GM12891 (cell line): ENCODE results near the gene COLEC12.

Experiments used
- DNase-seq: peaks from one replicate; pipeline ENCODE4 v3.0.0; 2011; ENCODE audit warnings: low spot score; ENCODE audit not compliant: insufficient read length
- FAIRE-seq: peaks from 2 replicates; lab custom pipeline; 2011; peaks lifted over from hg19 to GRCh38; lab: Jason Lieb, UNC
- PAX5 ChIP-seq: IDR thresholded peaks from 2 replicates; pipeline ENCODE4 v1.6.1; 2011; ENCODE audit warnings: low read length, moderate library complexity, mild to moderate bottlenecking; ENCODE audit not compliant: insufficient read depth, severe bottlenecking
- POLR2A ChIP-seq: IDR thresholded peaks from 2 replicates; pipeline ENCODE4 v1.6.1; 2011; ENCODE audit warnings: low read depth, low read length, control low read depth
- POLR2AphosphoS5 ChIP-seq: IDR thresholded peaks from 2 replicates; pipeline ENCODE4 v1.6.1; 2011; ENCODE audit warnings: low read depth, low read length, control low read depth
- POU2F2 ChIP-seq: IDR thresholded peaks from 2 replicates; pipeline ENCODE4 v1.6.1; 2011; ENCODE audit warnings: low read depth, mild to moderate bottlenecking, control low read depth, low read length, moderate library complexity
- SPI1 ChIP-seq: IDR thresholded peaks from 2 replicates; pipeline ENCODE4 v1.6.1; 2011; ENCODE audit warnings: low read depth, low read length, control low read depth
- TAF1 ChIP-seq: IDR thresholded peaks from 2 replicates; pipeline ENCODE4 v1.6.1; 2011; ENCODE audit warnings: low read depth, low read length, control low read depth

The COLEC12 gene

DNA sequence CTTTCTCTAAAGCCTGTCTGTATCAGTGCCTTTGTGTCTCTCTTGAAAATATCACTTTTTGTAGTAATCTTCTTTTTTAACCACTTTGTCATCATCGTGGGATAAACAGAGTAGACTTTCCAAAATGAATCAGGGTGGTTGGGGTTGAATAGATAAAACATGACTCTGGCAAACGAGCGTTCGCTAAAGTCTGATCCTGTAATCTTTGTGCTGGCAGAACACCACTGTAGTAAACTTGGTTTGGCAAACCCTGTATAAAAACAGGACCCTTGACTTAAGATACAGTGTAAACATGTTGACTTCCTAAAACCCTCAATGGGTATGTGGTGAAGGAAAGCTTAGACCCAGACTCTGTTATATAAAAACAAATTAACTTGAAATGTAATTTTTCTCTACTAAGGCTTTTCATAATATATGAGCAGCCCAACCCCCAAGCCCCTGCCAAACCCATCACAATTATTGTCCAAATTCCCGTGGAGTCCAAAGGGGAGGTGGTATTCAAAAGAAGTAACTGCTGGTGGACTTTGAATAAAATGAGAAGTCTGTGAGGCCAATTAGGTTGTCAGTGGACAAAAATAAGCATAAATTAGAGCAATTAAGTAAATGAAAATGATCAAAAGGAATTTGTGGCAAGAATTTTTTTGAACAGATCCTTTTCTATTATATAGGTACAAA is 52.2 kb downstream of the COLEC12 start:
- TF ChIP-seq POLR2AphosphoS5 (no peak), POU2F2 (no peak), POLR2A (no peak), PAX5 (no peak), TAF1 (no peak), SPI1 (no peak)
- no peak for DNase-seq
- FAIRE-seq = no peak

DNA sequence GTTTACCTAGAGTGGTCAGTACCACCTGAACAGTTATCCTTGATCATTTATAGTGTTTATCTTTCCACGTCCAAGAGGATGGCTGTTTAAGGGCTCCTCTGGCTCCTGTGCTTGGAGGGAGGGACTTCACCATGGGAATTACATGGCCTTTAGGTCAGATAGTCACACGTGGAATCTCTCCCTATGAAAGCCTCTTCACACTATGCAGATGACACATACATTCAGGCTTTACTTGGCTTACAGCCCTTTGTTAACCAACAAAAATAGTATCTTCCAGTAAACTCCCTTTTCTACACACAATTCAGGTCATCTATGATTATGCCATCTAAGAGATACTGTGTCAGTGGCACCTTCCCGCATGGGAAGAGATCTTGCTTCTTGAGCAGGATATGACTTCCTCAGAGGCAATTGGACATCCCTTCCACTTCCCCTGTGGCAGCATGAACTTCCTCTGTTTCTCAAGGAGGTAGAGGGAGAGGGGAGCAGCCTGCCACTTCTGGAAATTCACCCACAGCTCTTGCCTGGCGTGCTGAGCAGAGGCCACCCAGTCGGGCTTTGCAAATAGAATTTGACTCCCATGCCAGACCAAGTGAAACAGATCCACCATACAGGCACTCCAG is 53.5 kb downstream of the COLEC12 start:
- TF ChIP-seq POLR2A (no peak), PAX5 (no peak), TAF1 (no peak), SPI1 (no peak), POLR2AphosphoS5 (no peak), POU2F2 (no peak)
- no peak for FAIRE-seq
- no peak for DNase-seq

DNA sequence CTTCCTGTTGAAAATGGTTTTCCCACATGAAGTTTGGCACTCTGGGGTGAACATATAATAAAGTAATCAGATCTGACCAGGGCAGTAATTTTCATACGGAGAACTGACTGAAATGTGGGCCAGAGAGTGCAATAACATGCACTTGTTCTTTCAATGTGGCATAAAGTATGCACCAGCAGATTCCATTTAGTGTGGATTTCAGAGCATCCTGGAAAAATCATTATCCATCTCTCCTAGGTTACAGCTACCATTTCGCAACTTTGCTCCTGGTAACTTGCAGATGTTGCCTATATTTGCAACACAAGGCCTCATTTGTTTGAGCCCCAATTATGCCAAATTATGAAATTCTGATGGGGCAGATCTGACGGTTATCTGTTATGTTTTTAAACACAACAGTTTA is 55.4 kb downstream of the COLEC12 start:
- TF ChIP-seq PAX5 (no peak), POLR2A (no peak), TAF1 (no peak), POU2F2 (no peak), SPI1 (no peak), POLR2AphosphoS5 (no peak)
- FAIRE-seq (no peak), DNase-seq (no peak)

DNA sequence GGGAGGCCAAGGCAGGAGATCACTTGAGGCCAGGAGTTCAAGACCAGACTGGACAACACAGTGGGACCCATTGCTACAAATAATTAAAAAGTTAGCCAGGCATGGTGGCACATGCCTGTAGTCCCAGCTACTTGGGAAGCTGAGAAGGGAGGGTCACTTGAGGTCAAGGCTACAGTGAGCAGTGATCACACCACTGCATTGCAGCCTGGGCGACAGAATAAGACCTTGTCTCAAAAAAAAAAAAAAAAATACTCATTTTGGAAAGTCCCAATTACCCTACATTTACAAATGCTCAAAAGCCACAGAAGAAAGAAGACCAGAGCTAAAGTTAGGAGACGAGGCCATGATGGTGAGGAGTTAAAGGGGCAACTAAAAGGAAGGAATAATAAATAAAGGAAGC is 61.9 kb downstream of the COLEC12 start:
- no peak for FAIRE-seq
- no peak for TF ChIP-seq POLR2AphosphoS5
- TF ChIP-seq POU2F2 = no peak
- TF ChIP-seq POLR2A = no peak
- no peak for TF ChIP-seq PAX5
- TF ChIP-seq TAF1 = no peak
- no peak for TF ChIP-seq SPI1
- DNase-seq = no peak

GRCh38 chr18:435940-436339 is 64.6 kb downstream of the COLEC12 start:
- DNase-seq (no peak), FAIRE-seq (no peak)
- TF ChIP-seq POLR2AphosphoS5 (no peak), TAF1 (no peak), POU2F2 (no peak), SPI1 (no peak), POLR2A (no peak), PAX5 (no peak)

DNA sequence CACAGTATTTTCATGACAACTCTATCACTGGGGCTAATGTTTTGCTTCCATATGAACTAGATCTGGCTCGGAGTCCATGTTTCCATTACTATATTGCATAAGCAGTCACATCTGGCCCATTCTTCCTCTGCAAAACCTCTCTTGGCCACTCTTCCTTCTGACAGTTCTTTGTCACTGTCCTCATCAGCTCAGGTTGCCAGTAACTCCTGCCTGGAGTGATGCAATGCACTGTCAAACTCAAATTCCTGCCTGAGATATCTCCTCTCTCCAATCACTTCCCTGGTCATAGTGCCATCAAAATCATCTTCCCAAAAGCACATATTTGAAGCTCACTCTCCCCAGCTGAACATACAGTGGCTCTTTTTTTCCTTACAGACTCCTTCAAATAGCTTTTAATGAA is 66.1 kb downstream of the COLEC12 start:
- DNase-seq = no peak
- no peak for FAIRE-seq
- TF ChIP-seq POLR2A (no peak), POU2F2 (no peak), POLR2AphosphoS5 (no peak), PAX5 (no peak), SPI1 (no peak), TAF1 (no peak)

DNA sequence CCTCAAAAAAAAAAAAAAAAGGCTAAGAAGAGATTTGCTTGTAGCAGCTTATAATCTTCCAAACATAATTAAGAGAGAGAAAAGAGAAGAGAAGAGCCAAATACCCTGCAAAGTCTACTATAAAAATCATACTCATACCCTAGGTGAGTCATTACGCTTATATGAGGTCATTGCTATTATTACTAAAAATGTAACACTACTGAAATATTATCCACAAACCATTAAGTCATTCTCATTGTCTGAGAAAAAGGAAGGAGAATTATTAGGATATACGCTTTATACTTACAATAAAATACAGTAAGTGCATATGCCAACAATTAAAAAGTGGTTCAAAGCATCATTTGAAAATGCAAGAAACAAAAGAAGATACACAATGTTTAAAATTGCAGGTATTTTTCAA is 66.5 kb downstream of the COLEC12 start:
- TF ChIP-seq TAF1 (no peak), PAX5 (no peak), POLR2AphosphoS5 (no peak), SPI1 (no peak)
- DNase-seq (no peak), FAIRE-seq (no peak)

GRCh38 chr18:433298-433697 is 67.2 kb downstream of the COLEC12 start:
- FAIRE-seq (no peak), DNase-seq (no peak)
- TF ChIP-seq SPI1 (no peak), POLR2A (no peak), POLR2AphosphoS5 (no peak), TAF1 (no peak)

DNA sequence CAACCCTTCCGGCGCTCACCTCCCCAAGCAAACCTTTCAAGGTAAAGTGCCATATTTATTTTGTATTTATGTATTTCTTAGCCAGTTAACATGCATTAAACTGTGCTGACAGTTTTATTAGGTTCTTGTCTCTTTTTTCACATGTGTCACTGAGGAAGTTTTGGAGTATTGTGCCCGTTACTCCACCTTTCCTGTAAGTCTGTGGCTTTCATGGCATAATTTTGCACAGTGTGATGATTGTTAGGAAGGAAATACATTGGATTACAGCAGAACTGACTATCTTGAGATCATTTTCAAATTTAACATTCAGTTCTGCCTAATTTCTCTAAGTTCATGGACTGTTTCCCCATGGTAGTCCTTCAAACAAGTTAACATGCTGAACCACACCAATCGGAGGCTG is 67.7 kb downstream of the COLEC12 start:
- no peak for FAIRE-seq
- TF ChIP-seq POU2F2 (no peak), SPI1 (no peak), PAX5 (no peak), TAF1 (no peak), POLR2AphosphoS5 (no peak), POLR2A (no peak)
- DNase-seq = no peak
